ENCODE results near the gene CLIC6.
A peak's percentile ranks its signal among the peaks of the same experiment; 100 is the strongest.

GRCh38 chr21:34745557-34746255 lies 76.9 kb downstream of the CLIC6 start:
- TF ChIP-seq MYC (IDR thresholded peaks at IDR 0.05; ENCODE audit: low read depth, low read length) (no peak), POLR2A (IDR thresholded peaks at IDR 0.05; ENCODE audit: extremely low read depth, insufficient read length) (no peak), CTCF (IDR thresholded peaks at IDR 0.05; ENCODE audit: low read depth, low read length) (peak; percentile 75), MAX (IDR thresholded peaks at IDR 0.05; ENCODE audit: low read depth, low read length) (0 out of 2 replicates have a peak, but pooled peaks have one; percentile 48)
